GM23338 (cell line): ENCODE data around the gene FCN3. TPM values are rescaled to one million over a fixed set of nuclear protein-coding genes. Genes with fewer than 3 reads are reported as not detected.

Experiments used
- ATAC-seq: fragments of 200-7000 bp; cut with Tn5 transposase; 3 replicates; pipeline ENCODE4 v1.9.1; 2020
- DNase-seq: peaks from one replicate; pipeline ENCODE4 v3.0.0-alpha.2; 2015; ENCODE audit warnings: low spot score
- H2AFZ ChIP-seq: fragments of 200-600 bp; sonication (generic); 2 replicates; pipeline ENCODE4 v1.8.0; 2016; ENCODE audit warnings: antibody characterized with exemption, mild to moderate bottlenecking, moderate library complexity
- H3F3A ChIP-seq: fragments of 200-600 bp; sonication (generic); replicated peaks from 2 replicates; pipeline ENCODE4 v1.8.0; 2017; ENCODE audit warnings: antibody characterized with exemption, mixed run types, low read depth
- H3K27ac ChIP-seq: fragments of 200-600 bp; sonication (generic); 2 replicates; pipeline ENCODE4 v1.6.1; 2016; ENCODE audit warnings: low read depth
- H3K27me3 ChIP-seq: fragments of 200-600 bp; sonication (generic); 2 replicates; pipeline ENCODE4 v1.8.0; 2016; ENCODE audit warnings: mild to moderate bottlenecking, mixed run types, moderate library complexity; ENCODE audit not compliant: insufficient read depth
- H3K36me3 ChIP-seq: fragments of 200-600 bp; sonication (generic); 2 replicates; pipeline ENCODE4 v1.8.0; 2016; ENCODE audit warnings: mild to moderate bottlenecking; ENCODE audit not compliant: insufficient read depth
- H3K4me1 ChIP-seq: fragments of 200-600 bp; sonication (generic); 2 replicates; pipeline ENCODE4 v1.8.0; 2016; ENCODE audit warnings: mild to moderate bottlenecking, moderate library complexity; ENCODE audit not compliant: insufficient read depth
- H3K4me2 ChIP-seq: fragments of 200-600 bp; sonication (generic); 2 replicates; pipeline ENCODE4 v1.7.1; 2017; ENCODE audit warnings: mixed run types
- H3K4me3 ChIP-seq: fragments of 200-600 bp; sonication (generic); 2 replicates; pipeline ENCODE4 v1.6.1; 2016; ENCODE audit warnings: mixed run types
- H3K79me2 ChIP-seq: fragments of 200-600 bp; sonication (generic); replicated peaks from 2 replicates; pipeline ENCODE4 v1.8.0; 2017; ENCODE audit warnings: mild to moderate bottlenecking; ENCODE audit not compliant: insufficient read depth
- H3K9me2 ChIP-seq: fragments of 200-600 bp; sonication (generic); 2 replicates; pipeline ENCODE4 v1.8.0; 2017; ENCODE audit not compliant: insufficient read depth
- H4K20me1 ChIP-seq: fragments of 200-600 bp; sonication (generic); replicated peaks from 2 replicates; pipeline ENCODE4 v1.8.0; 2017; ENCODE audit warnings: mild to moderate bottlenecking; ENCODE audit not compliant: insufficient read depth
- H3K27ac Mint-ChIP-seq: 2 replicates; pipeline ENCODE4 v1.8.0; 2020; ENCODE audit warnings: inconsistent platforms, mild to moderate bottlenecking, moderate library complexity, mixed read lengths
- H3K27me3 Mint-ChIP-seq: 3 replicates; pipeline ENCODE4 v1.8.0; 2022; ENCODE audit warnings: low read depth, mild to moderate bottlenecking, moderate library complexity, mixed read lengths, inconsistent platforms; ENCODE audit not compliant: insufficient read depth, poor library complexity
- H3K36me3 Mint-ChIP-seq: 3 replicates; pipeline ENCODE4 v1.8.0; 2021; ENCODE audit warnings: low read depth, mild to moderate bottlenecking, inconsistent platforms, moderate library complexity, mixed read lengths
- H3K4me1 Mint-ChIP-seq: 3 replicates; pipeline ENCODE4 v1.8.0; 2020; ENCODE audit warnings: mild to moderate bottlenecking, inconsistent platforms, mixed read lengths
- H3K4me3 Mint-ChIP-seq: 3 replicates; pipeline ENCODE4 v1.8.0; 2021; ENCODE audit warnings: moderate library complexity, mild to moderate bottlenecking, inconsistent platforms, mixed read lengths
- H3K9me3 Mint-ChIP-seq: 3 replicates; pipeline ENCODE4 v1.8.0; 2020; ENCODE audit warnings: moderate library complexity, mild to moderate bottlenecking, inconsistent platforms, mixed read lengths
- CREB1 ChIP-seq: fragments of 250-450 bp; sonication (Bioruptor Pico); IDR thresholded peaks from 2 replicates; pipeline ENCODE4 v1.5.0; 2020; ENCODE audit warnings: low read depth, mild to moderate bottlenecking, moderate library complexity
- EZH2 ChIP-seq: fragments of 200-600 bp; sonication (generic); IDR thresholded peaks from one replicate; pipeline ENCODE4 v1.8.0; 2017; ENCODE audit warnings: antibody characterized with exemption, mild to moderate bottlenecking, low read depth; ENCODE audit not compliant: unreplicated experiment
- EZH2phosphoT487 ChIP-seq: fragments of 200-600 bp; sonication (generic); IDR thresholded peaks from one replicate; pipeline ENCODE4 v1.8.1; 2018; ENCODE audit warnings: antibody characterized with exemption; ENCODE audit not compliant: unreplicated experiment
- JUNB ChIP-seq: IDR thresholded peaks from one replicate; pipeline ENCODE4 v1.6.1; 2016; ENCODE audit warnings: antibody characterized with exemption; ENCODE audit not compliant: unreplicated experiment
- POLR2AphosphoS5 ChIP-seq: IDR thresholded peaks from 2 replicates; pipeline ENCODE4 v1.6.1; 2016; ENCODE audit warnings: antibody characterized with exemption, low read depth
- STAT1 ChIP-seq: IDR thresholded peaks from one replicate; pipeline ENCODE4 v1.6.1; 2016; ENCODE audit warnings: antibody characterized with exemption; ENCODE audit not compliant: unreplicated experiment
- polyA plus RNA-seq: library from polyadenylated mRNA; unstranded; fragments of >200 nt; fragmentation: Nextera tagmentation; extraction: Ambion mirVana; gene quantifications from 2 replicates; pipeline ENCODE4 v1.2.1, GENCODE V29; 2016
- total RNA-seq: library from RNA; depleted of rRNA; stranded (reverse); fragments of >200 nt; shearing (Covaris generic); gene quantifications from 2 replicates; pipeline ENCODE4 v1.2.3, GENCODE V29; 2014
- TF ChIP-seq, protein P1 (sequence below), 2 experiments: fragments of 200-600 bp in 1 of 2; sonication (generic) in 1 of 2; conservative IDR thresholded peaks; 2 replicates each; pipeline versions ENCODE4 v1.5.1 to v1.6.1; 2016 to 2017; ENCODE audit warnings: antibody characterized with exemption in 2 of 2, low read depth in 2 of 2, mild to moderate bottlenecking in 2 of 2, moderate library complexity in 1 of 2
- TF ChIP-seq, protein P2 (sequence below): IDR thresholded peaks from 2 replicates; pipeline ENCODE4 v1.6.1; 2016; ENCODE audit warnings: antibody characterized with exemption

Gene FCN3
- total and polyA plus RNA-seq, 2 experiments from 2014 or later: 0.49 TPM; not detected in 1

DNA sequence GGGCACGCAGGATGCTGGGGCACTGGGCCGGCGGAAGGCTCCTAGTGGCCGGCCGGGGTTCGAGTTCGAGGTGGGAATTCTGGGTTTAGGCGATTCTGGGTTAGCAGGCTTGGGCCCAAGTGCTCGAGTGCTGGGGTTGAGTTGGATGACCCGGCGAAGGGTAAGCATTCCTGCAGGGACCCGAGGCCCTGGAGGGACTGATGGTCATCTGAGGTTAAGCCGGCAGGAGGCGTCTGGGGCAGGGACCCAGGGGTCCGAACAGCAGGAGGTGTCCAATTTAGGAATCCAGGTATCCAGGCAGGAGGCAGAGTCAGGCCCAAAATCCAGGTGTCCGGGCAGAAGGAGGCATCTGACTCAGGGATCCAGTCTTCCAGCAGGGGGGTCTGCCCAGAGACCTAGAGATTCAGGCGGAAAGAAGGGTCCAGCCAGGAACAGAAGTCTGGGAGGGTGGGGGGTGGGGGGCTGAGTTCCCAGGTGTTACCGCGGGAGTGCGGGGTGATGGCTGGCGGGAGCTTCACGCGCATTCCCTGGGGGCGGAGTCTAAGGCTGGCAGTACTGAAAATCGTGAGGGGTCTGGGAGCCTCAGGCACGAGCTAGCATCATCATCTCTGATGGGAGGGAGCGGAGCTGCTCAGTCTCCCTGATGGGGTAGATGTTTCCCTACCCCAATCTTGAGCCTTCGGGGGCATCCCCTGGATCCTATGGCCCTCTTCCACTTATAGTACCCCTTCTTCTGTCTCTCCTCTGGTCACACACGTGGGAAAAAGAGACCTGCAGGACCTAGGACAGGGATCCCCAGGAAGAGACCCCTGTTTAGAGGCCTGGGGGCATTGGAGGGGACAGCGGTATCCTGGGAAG, 18.4 kb upstream of the FCN3 start:
- Mint-ChIP-seq H3K9me3 (peaks cover 3% of the 10 kb centered on the region; the same call in 2 of the 3 replicates), H3K36me3 (peaks cover 5% of the 10 kb centered on the region; the same call in 1 of the 3 replicates), H3K4me1 (peaks cover 34% of the 10 kb centered on the region), H3K27me3 (peaks cover 33% of the 10 kb centered on the region), H3K4me3 (peak overlapping the region; percentile 92), H3K27ac (peak overlapping the region; percentile 90)
- Histone ChIP-seq H3K4me3 (peak overlapping the region; percentile 94), H3K4me1 (peaks cover 18% of the 10 kb centered on the region), H3K9me2 (no peaks in the 10 kb centered on the region), H2AFZ (peak overlapping the region; percentile 84; the same call in 1 of the 2 replicates), H3K4me2 (peak overlapping the region; percentile 89), H3K27ac (no peak overlapping the region), H3K36me3 (no peaks in the 10 kb centered on the region), H4K20me1 (no peaks in the 10 kb centered on the region), H3F3A (peaks cover 7% of the 10 kb centered on the region; the same call in 1 of the 2 replicates), H3K27me3 (no peaks in the 10 kb centered on the region), H3K79me2 (no peaks in the 10 kb centered on the region)
- TF ChIP-seq STAT1 (no peak), JUNB (no peak), POLR2AphosphoS5 (no peak)
- TF ChIP-seq, protein P1, sequence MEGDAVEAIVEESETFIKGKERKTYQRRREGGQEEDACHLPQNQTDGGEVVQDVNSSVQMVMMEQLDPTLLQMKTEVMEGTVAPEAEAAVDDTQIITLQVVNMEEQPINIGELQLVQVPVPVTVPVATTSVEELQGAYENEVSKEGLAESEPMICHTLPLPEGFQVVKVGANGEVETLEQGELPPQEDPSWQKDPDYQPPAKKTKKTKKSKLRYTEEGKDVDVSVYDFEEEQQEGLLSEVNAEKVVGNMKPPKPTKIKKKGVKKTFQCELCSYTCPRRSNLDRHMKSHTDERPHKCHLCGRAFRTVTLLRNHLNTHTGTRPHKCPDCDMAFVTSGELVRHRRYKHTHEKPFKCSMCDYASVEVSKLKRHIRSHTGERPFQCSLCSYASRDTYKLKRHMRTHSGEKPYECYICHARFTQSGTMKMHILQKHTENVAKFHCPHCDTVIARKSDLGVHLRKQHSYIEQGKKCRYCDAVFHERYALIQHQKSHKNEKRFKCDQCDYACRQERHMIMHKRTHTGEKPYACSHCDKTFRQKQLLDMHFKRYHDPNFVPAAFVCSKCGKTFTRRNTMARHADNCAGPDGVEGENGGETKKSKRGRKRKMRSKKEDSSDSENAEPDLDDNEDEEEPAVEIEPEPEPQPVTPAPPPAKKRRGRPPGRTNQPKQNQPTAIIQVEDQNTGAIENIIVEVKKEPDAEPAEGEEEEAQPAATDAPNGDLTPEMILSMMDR (conservative IDR thresholded peaks at IDR 0.05; ENCODE audit: low read depth in 2 of 2): peak; percentile 32 to 40
- DNase-seq: peak; percentile 72
- ATAC-seq: no peak; the same call in 1 of the 3 replicates

DNA sequence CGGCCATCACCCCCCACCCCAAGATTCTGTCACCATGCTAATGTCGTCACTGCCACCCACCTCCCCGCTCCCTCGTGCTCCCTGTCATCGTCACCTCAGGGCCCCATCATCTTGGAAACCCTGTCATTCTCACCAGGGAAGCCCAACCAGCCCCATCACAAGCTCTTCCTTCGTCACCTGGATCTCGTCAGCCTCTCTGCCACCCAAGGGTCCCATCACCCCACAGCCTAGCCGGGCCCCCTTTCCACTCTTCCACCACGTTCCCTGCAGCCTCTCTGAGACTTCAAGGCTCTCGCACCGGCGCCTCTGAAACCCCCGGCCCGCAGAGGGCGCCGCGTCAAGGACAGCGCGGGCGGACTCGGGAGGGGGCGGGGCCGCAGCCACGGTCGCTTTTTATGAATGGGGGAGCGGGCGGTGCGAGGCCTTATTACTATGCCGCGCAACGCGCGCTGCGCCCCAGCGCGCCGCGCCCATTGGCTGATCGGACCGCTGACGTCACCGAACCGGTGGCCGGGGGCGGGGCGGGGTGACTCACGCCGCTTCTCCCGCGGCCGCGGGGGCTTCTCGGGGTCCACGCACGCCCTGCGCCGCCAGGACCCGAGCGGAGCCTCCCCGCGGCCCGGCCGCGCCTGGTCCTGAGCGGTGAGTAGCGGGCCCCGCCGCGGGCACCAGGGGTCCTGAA, 17.6 kb upstream of the FCN3 start, which contains the start of gene GPR3:
Gene GPR3, plus strand, starts transcription at position 527 of the 682 bp plus-strand sequence. CDS start 1,177 bp downstream, outside the sequence.
- peak within 1 kb of the TSS; percentile 94 for H3K4me3 ChIP-seq
- Mint-ChIP-seq H3K4me3 (peak within 1 kb of the TSS; percentile 92), H3K36me3 (peaks cover 5% of the 10 kb centered on the region; the same call in 1 of the 3 replicates), H3K27me3 (peaks cover 33% of the 10 kb centered on the region), H3K9me3 (peaks cover 3% of the 10 kb centered on the region; the same call in 2 of the 3 replicates), H3K27ac (peak within 1 kb of the TSS; percentile 90), H3K4me1 (peaks cover 29% of the 10 kb centered on the region)
- peak within 1 kb of the TSS; percentile 96 for H2AFZ ChIP-seq
- no peak within 1 kb of the TSS for H3K27ac ChIP-seq
- H3K79me2 ChIP-seq: no peaks in the 10 kb centered on the region
- H3K9me2 ChIP-seq: no peaks in the 10 kb centered on the region
- DNase-seq (peak; percentile 97), ATAC-seq (peak; percentile 72)
- H3F3A ChIP-seq: peaks cover 7% of the 10 kb centered on the region; the same call in 1 of the 2 replicates
- peak within 1 kb of the TSS; percentile 89 for H3K4me2 ChIP-seq
- TF ChIP-seq, protein P2, sequence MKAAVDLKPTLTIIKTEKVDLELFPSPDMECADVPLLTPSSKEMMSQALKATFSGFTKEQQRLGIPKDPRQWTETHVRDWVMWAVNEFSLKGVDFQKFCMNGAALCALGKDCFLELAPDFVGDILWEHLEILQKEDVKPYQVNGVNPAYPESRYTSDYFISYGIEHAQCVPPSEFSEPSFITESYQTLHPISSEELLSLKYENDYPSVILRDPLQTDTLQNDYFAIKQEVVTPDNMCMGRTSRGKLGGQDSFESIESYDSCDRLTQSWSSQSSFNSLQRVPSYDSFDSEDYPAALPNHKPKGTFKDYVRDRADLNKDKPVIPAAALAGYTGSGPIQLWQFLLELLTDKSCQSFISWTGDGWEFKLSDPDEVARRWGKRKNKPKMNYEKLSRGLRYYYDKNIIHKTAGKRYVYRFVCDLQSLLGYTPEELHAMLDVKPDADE: no peak
- TF ChIP-seq EZH2: no peak
- no peak for TF ChIP-seq EZH2phosphoT487
- TF ChIP-seq STAT1: no peak
- TF ChIP-seq CREB1 (CRISPR knock-in tag): peak; percentile 91
- peak; percentile 32; the same call in 1 of the 2 replicates for TF ChIP-seq POLR2AphosphoS5
- TF ChIP-seq, protein P1 (conservative IDR thresholded peaks at IDR 0.05; ENCODE audit: low read depth in 2 of 2): peak; percentile 46 to 82
- no peaks in the 10 kb centered on the region for H3K27me3 ChIP-seq
- no peaks in the 10 kb centered on the region for H3K36me3 ChIP-seq
- no peaks in the 10 kb centered on the region for H4K20me1 ChIP-seq
- H3K4me1 ChIP-seq: peaks cover 12% of the 10 kb centered on the region
